HG02571 (cell line): ENCODE results near the gene VNN1.

Experiments used
- ATAC-seq: cut with Tn5 transposase; IDR thresholded peaks from one replicate; pipeline ENCODE4 v1.9.1; 2021; ENCODE audit warnings: mild to moderate bottlenecking, moderate library complexity; ENCODE audit not compliant: unreplicated experiment

VNN1 gene

GRCh38 chr6:132713352-132714134 is at the start of gene VNN1:
Gene VNN1 (minus strand): TSS chr6:132714055. CDS start chr6:132714035, 20 bp downstream.
- ATAC-seq, result no peak

- ATAC-seq, result peak; percentile 98
Observed at GRCh38 chr6:132763269-132763668, 49.4 kb upstream of the VNN1 start.

- no peak for ATAC-seq
Observed at GRCh38 chr6:132760256-132760655, 46.4 kb upstream of the VNN1 start.

GRCh38 chr6:132758689-132759088 is 44.8 kb upstream of the VNN1 start:
- no peak for ATAC-seq

- no peak for ATAC-seq
Observed at GRCh38 chr6:132752255-132752654, 38.4 kb upstream of the VNN1 start.

GRCh38 chr6:132751828-132752227 is 38.0 kb upstream of the VNN1 start:
- no peak for ATAC-seq

GRCh38 chr6:132751306-132751705 is 37.5 kb upstream of the VNN1 start:
- ATAC-seq, result no peak

- peak; percentile 89 for ATAC-seq
Observed at GRCh38 chr6:132750455-132751248, 36.8 kb upstream of the VNN1 start.

GRCh38 chr6:132749111-132749510 is 35.3 kb upstream of the VNN1 start:
- no peak for ATAC-seq

- no peak for ATAC-seq
Observed at GRCh38 chr6:132748446-132748845, 34.6 kb upstream of the VNN1 start.

- ATAC-seq, result no peak
Observed at GRCh38 chr6:132746048-132746447, 32.2 kb upstream of the VNN1 start.

GRCh38 chr6:132742495-132742894 is 28.6 kb upstream of the VNN1 start:
- no peak for ATAC-seq

- ATAC-seq, result no peak
Observed at GRCh38 chr6:132741281-132741680, 27.4 kb upstream of the VNN1 start.

- ATAC-seq, result no peak
Observed at GRCh38 chr6:132736239-132736638, 22.4 kb upstream of the VNN1 start.

- ATAC-seq, result no peak
Observed at GRCh38 chr6:132734694-132735236, 20.9 kb upstream of the VNN1 start.

GRCh38 chr6:132733814-132734213 is 20.0 kb upstream of the VNN1 start:
- ATAC-seq, result no peak

GRCh38 chr6:132733283-132733682 is 19.4 kb upstream of the VNN1 start:
- ATAC-seq, result no peak

- no peak for ATAC-seq
Observed at GRCh38 chr6:132731086-132731485, 17.2 kb upstream of the VNN1 start.

GRCh38 chr6:132730560-132730959 is 16.7 kb upstream of the VNN1 start:
- no peak for ATAC-seq

GRCh38 chr6:132728616-132729015 is 14.8 kb upstream of the VNN1 start:
- no peak for ATAC-seq

GRCh38 chr6:132726608-132726975 is 12.7 kb upstream of the VNN1 start:
- ATAC-seq, result no peak
